GM18858 (cell line): ENCODE measurements around the gene FCER2.

Experiments used
- ATAC-seq: cut with Tn5 transposase; IDR thresholded peaks from one replicate; pipeline ENCODE4 v1.9.1; 2021; ENCODE audit not compliant: unreplicated experiment

FCER2 gene

DNA sequence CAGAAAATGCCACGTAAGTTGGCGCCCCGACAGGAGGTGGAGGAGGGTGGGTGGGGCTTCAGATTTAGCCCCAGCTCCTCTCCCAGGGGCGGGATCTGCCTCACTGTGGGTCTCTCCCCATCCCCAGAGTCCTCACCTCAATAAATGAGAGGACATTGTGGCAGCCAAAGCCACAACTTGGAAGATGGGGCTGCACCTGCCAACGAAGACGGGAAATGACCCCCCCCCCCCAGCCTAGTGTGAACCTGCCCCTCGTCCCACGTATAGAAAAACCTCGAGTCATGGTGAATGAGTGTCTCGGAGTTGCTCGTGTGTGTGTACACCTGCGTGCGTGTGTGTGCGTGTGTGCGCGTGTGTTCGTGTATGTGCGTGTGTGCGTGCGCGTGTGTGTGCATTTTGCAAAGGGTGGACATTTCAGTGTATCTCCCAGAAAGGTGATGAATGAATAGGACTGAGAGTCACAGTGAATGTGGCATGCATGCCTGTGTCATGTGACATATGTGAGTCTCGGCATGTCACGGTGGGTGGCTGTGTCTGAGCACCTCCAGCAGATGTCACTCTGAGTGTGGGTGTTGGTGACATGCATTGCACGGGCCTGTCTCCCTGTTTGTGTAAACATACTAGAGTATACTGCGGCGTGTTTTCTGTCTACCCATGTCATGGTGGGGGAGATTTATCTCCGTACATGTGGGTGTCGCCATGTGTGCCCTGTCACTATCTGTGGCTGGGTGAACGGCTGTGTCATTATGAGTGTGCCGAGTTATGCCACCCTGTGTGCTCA, 22.8 kb downstream of the FCER2 start:
- ATAC-seq, result peak; percentile 38

DNA sequence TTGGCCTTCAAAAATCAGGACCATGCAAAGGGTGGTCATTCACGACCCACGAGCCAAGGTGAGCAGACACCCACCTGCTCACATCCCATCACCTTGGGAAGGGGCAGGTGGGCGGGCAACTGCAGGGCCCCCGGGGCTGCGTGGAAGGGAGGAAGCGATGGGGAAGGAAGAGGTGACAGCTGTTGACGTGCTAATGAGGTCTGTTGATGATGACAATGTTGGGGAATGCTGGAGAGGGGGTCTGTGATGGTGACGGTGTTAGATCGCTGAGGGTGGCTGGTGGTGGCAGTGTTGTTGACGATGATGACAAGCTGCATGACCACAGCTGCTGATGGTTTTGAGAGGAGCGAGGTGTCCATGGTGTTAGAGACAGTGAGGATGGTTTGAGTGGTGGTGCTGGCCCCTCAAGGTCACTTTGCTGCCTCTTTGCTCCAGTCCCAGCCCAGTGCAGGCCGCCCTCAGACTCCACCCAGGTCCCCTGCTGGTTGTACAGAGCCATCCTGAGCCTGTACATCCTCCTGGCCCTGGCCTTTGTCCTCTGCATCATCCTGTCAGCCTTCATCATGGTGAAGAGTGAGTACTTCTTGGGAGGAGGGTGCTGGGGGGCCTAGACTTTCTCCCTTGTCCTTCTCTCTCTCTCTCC, 24.1 kb downstream of the FCER2 start:
- ATAC-seq, result no peak

DNA sequence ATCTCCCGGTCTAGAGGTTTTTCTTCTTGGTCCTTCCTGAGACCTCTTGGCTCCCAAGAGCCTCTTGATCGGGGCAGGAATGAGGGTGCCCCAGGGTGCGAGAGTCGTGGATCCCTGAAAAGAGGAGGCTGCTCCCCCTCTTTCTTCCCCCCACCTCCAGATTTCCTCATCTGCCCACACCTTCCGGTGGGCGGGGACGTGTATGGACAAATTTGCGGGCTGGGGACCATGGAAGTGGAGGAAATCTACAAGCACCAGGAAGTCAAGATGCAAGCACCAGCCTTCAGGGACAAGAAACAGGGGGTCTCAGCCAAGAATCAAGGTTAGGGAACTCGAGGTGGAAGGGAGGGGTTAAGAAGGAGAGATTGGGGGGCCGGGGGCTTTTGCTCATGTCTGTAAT, 25.1 kb downstream of the FCER2 start, which contains the start of gene MCEMP1:
Gene MCEMP1, plus strand, starts transcription at position 237 of the 400 bp plus-strand sequence. Its CDS starts 31 bp downstream, at position 268.
- no peak for ATAC-seq

DNA sequence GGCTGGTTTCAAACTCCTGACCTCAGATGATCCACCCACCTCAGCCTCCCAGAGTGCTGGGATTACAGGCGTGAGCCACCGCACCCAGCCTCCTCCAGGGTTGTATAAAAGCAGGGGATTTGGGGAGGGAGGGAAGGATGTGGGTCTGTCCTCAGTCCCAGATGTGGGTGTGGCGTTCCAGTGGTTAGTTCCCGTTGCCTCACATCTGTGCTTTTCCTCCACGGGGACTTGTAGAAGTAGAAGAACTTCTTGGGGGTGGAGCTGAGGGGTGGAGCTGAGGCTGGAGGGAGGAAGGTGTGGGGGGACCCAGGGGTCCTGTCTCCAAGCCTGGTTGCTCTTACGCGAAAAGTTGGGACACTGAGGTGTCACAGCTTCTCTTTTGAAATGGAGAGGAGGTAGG, 25.6 kb downstream of the FCER2 start:
- no peak for ATAC-seq

DNA sequence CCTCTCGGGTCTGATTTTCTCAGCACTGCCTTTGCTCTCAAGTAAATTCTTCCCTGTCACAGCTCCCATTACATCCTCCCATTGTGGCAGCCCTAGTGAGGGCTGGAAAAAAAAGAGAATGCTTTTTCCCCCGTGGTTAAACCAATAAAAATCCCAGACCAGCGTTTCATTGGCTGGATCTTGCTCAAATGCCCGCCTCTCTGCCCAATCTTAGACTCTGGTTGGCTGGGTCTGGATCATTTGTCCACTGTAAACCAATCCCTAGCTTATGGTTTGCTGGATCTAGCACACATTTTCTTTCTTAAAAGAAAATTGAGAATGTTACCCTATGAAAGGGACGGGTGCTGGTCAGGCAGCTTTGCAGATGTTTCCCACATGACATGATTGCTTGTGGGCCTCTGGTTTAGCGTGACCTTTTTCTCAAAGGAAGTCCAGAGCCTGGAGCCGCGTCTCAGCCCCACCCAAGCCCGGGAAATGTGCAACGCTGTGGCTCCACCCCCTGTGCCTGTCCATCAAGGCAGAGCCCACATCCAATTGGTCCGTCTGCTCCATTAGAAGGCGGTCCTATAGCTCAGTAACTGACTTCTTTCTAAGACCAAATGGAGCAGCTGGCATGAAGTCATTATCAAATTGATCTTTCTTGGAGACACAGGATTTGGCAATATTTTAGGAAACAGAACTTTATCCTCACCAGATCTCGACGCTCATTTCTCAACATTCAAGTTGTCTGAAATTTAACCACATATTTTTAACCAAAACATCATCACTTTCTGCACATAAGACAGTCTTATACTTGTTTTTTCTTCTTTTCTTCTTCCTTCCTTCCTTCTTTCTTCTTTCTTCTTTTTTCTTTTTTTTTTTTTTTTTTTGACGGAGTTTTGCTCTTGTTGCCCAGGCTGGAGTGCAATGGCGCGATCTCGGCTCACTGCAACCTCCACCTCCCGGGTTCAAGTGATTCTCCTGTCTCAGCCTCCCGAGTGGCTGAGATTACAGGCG, 27.6 kb downstream of the FCER2 start:
- no peak for ATAC-seq

DNA sequence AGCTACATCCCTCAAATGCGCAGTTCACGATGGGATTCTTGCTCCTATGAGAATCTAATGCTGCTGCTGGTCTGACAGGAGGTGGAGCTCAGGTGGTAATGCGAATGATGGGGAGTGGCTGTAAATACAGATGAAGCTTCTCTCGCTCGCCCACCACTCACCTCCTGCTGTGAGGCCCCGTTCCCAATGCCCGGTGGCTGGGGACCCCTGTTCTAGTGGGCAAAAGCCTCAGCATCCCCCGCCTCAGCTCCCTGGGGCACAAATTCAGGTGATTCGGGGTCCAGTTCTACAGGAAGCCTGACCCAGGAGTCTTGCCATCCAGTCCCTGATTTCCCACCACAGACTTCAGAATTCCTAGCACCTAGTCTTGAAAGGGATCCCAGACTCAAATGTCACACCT, 29.4 kb downstream of the FCER2 start:
- ATAC-seq, result no peak

DNA sequence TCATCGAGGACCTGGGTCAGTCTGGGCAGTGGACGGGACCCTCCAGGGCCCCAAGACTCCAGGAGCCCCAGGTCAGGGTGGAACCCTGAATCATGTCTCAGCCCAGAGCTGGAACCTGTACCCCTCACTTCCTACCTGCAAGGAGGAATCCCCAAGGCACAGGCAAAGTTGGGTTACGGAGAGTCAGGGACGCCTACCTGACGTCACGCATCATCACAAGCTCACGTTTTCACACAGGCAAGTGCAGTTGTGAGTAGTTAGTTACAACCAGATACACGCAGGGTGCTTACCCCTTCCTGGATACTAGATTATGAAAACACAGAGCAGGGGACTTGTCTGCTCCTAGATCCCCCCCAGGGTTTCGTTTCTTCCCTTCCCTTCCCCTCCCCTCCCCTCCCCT, 31.1 kb downstream of the FCER2 start:
- ATAC-seq, result no peak

DNA sequence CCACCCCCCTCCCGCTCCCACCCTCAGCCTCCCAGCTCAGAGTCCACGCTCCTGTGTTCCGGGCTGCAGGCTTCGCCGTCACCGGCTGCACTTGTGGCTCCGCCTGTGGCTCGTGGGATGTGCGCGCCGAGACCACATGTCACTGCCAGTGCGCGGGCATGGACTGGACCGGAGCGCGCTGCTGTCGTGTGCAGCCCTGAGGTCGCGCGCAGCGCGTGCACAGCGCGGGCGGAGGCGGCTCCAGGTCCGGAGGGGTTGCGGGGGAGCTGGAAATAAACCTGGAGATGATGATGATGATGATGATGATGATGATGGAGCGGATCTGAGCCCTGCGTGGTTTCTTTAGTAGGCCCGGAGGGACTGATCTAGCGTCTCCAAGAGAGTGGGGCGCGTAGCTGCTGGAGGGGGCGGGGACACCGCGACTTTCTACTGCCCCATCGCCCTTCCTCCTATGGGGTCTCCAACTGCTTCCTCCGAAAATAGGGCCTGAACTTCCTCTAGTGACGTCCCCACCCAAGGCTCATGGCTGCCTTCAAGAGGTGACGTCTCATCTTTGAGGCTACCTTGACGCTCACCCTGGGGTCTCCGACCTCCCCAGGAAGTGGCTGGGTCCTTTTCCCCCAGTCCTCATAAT, 31.7 kb downstream of the FCER2 start:
- no peak for ATAC-seq

DNA sequence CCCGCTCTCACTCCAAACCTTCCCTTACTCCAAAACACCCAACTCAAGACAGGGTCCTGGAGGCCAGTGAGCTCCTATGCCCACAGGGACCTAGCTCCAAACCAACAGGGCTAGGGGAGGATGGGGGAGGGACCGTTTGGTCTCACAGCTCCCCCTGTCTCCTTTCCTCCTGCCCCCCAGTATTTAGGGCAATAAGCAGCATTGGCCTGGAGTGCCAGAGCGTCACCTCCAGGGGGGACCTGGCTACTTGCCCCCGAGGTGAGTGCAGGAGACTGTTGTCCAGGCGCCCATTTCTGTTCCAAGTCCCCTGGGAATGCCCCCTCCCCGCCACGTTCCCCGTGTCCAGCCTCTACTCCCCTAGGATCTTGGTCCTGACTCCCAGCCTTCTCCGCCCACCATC, 32.3 kb downstream of the FCER2 start:
- ATAC-seq, result no peak

DNA sequence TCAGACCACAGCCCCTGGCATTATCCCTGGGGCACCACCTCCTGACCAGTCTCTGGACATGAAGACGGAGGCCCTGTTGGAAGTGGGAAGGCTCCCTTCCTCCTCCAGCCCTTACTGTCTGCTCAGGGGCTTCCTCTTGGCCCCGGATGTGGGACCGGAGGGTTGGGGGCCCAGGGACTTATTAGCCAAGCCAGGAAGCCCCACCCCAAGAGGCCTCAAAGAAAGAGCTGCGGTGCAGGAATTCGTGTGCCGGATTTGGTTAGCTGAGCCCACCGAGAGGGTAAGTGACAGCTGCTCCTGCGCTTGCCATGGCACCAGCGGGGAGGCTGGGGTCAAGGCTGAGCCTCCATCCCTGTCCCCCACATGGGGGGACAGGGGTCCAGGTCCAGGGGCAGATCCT, 33.1 kb downstream of the FCER2 start, which contains the start of gene RETN:
Gene RETN, plus strand, starts transcription at position 208 of the 400 bp plus-strand sequence. CDS start 278 bp downstream, outside the sequence.
- ATAC-seq, result no peak

DNA sequence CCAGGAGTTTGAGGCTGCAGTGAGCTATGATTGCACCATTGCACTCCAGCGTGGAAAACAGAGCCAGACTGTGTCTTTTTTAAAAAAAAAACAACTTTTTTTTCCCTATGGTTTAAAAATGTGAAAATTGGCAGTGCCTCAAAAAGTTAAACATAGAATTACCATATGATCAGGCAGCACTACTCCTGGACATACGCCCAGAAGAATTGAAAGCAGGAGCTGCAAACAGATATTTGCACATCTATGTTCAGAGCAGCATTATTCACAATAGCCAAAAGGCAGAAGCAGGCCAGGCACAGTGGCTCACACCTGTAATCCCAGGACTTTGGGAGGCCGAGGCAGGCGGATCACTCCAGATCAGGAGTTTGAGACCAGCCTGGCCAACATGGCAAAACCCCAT, 36.9 kb downstream of the FCER2 start:
- ATAC-seq, result no peak

DNA sequence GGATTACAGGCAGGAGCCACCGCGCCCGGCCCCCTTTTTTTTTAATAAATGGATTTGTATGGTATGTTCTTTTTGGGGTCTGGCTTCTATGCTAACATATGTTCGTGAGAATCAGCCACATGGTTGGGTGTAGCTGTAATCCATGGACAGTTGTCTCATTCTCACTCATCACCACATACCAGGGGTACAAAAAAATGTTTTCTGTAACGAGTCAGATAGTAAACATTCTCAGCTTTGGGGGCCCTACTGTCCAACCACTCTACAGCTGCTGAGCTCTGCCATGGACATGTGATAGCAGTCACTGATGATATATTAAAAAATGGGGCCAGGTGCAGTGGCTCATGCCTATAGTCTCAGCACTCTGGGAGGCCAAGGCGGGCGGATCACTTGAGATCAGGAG, 38.2 kb downstream of the FCER2 start:
- ATAC-seq, result no peak

DNA sequence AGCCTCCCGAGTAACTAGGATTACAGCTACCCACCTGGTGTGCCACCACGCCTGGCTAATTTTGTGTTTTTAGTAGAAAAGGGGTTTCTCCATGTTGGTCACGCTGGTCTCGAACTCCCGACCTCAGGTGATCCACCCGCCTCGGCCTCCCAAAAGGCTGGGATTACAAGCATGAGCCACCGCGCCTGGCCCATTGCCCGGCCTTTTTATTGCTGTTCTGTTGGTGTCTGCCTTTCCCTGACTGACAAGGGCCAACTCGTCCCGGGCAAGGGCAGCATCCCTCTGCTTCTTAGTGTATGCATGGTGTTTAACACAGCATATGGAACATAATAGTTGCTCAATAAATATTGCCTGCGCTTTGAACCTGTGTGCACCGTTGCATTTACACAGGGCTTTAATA, 39.3 kb downstream of the FCER2 start:
- no peak for ATAC-seq

DNA sequence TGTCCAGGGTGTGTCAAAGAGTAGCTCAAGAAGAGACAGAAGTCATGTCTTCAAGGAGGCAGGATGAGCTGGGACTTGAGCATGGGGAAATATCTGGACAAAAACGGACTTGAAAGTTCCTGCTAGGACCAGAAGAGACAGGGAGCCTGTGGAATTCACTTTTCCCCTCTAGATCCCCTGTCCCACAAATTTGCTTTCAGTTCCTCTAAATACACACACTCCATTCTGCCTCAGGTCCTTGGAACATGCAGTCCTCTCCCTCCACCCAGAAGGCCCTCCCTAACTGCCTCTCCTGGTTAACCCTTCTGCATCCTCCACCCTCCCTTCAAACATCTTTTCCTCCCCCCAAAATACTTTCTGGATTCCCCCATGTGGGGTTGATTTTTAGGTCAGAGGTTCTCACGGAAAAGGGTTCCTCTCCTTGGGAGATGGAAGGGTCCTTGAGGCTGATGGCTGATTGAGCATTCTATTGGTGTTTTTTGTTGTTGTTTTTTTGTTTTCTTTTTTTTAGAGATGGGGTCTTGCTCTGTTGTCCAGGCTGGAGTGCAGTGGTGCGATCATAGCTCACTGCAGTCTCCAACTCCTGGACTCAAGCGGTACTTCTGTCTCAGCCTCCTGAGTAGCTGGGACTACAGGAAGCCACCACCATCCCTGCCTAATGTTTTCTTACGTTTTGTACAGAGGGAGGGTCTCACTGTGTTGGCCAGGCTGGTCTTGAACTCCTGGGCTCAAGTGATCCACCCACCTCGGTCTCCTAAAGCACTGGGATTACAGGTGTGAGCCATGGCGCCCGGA, 40.0 kb downstream of the FCER2 start:
- ATAC-seq, result no peak

DNA sequence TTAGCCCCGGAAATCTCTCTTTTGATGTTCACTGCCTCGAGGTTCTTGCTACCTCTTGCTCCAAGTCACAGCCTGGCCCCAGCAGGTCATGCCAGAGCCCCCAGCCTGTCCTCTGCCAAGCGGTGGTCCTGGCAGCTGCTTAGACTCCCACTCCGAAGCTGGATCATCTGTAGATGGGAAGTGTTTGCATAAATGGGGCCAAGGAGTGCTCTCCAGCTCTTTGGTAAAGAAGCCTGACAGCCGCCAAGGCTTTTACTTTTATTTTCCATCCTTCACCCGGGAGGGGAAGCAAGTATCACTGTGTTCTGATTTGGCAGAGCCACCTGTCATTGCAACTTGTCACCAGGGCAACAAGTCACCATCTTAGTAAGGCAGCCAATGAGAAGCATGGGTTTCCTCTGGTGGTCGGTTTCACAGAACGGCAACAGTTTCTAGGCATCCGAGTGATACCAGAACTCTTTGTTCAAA, 43.7 kb downstream of the FCER2 start:
- no peak for ATAC-seq

DNA sequence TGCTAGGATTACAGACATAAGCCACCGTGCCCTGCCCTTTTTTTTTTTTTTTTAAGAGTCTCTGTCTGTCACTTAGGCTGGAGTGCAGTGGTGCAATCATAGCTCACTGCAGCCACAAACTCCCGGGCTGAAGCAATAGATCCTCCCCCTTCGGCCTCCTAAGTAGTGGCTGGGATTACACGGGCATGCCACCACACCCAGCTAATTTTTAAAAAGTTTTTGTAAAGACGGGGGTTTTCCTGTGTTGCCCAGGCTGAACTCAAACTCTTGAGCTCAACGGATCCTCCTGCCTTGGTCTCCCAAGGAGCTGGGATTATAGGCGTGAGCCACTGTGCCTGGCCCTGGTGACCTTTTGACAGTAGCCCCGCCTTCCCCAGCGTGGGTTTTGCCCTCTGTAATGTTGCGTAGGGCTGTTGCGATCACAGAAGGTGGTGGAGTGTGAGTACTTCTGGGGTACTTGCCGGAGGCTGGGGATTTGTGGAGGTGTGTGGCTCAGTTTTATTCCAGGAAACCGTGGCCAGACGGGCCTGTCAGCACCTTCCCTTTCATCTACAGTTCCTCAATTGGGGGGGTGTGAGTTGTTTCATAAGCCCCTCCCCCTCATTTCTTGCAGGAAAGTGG, 44.7 kb downstream of the FCER2 start:
- no peak for ATAC-seq

DNA sequence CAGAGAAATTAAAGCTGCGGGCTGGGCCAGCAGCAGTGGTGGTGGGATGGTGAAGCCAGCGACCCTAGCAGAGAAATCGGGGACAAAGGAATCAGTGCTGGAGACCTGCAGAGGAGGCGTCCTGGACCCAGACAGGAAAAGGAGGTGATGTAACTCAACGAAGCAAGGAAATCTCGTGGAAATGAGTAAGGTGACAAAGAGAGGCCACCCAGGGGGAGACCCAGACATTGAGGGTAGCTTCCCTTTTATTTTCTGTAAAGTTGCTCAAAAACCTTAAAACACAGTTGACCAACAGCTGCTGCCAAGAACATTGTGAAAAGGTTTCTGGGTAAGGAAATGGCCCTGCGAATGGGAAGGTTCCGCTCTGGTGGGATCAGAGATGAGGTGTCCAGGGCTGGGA, 46.4 kb downstream of the FCER2 start:
- ATAC-seq, result no peak

DNA sequence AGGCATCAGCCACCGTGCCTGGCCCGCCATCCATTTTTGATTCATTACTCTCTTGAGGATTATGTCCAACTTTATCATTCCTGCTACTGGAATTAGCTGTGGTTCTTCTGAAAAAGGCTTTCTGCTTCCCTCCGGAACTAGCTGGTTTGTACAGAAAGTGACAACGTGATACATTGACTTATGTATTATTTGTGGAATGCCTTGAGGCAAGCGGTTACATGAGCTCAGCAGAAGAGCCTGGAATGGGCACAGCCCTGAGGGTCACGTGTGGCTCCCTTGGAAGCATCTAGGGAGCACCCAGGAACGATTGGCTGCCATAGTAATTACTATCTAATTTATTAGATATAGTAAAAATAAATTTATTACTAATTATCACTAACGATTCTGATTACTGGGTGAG, 47.5 kb downstream of the FCER2 start:
- no peak for ATAC-seq

DNA sequence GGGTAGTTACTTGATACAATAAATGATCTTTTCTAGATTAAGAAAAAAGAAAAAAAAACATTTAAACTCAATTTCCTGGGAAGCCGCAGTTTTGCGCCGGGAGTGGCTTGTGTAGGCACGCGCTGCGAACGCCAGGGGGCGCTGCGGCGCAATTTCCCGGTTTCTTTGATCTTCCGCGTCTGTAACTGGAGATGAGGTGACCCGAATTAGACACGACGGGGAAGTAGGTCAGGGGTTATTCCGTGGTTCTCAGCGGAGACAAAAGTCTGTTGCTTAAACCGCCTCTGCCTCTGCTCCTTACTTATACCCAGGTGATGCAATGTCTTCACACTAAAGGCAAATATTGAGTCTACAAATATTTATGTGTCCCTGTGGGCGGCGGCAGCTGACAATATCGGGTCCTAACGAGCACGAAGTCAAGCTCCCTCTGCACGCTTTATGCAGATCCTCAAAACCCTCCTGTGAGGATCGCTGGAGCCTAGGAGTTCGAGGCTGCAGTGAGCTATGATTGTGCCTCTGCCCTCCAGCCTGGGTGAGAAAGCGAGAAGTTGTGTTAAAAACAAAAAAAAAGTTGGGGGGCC, 49.8 kb downstream of the FCER2 start:
- no peak for ATAC-seq
